Psoas muscle (tissue), 8 donors: ENCODE measurements around the gene MTMR4. TPM values are rescaled to one million over a fixed set of nuclear protein-coding genes. Genes with fewer than 3 reads are reported as not detected.
"Not testable (repeated sequence)": the region's sequence is repeated elsewhere in the genome, so short reads cannot be mapped to it uniquely, and the experiment has no call there.

ENCODE experiments used
- ATAC-seq, 4 donors: fragments of 200-7000 bp; cut with Tn5 transposase; one replicate each; pipeline ENCODE4 v1.9.1; 2020; ENCODE audit warnings: moderate library complexity in 3 of 4, mild to moderate bottlenecking in 2 of 4
- DNase-seq, 2 donors: peaks; one replicate each; pipeline ENCODE4 v3.0.0-alpha.2; 2020
- H3K27ac ChIP-seq: fragments of 200-600 bp; one replicate; pipeline ENCODE4 v1.8.0; 2022
- H3K27me3 ChIP-seq, 3 donors: fragments of 200-600 bp in 1 of 3; one replicate each; pipeline versions ENCODE4 v1.6.1 to v1.8.0; 2013 to 2022; ENCODE audit warnings: low read length in 2 of 3, mild to moderate bottlenecking in 2 of 3, moderate library complexity in 1 of 3; ENCODE audit not compliant: insufficient read depth in 3 of 3
- H3K36me3 ChIP-seq, 2 donors: fragments of 200-600 bp in 1 of 2; one replicate each; pipeline versions ENCODE4 v1.6.1 to v1.8.0; 2013 to 2022; ENCODE audit warnings: low read depth in 1 of 2, mild to moderate bottlenecking in 1 of 2, moderate library complexity in 1 of 2; ENCODE audit not compliant: insufficient read depth in 1 of 2
- H3K4me1 ChIP-seq: fragments of 200-600 bp; one replicate; pipeline ENCODE4 v1.8.0; 2022
- H3K4me3 ChIP-seq: fragments of 200-600 bp; one replicate; pipeline ENCODE4 v1.8.0; 2022; ENCODE audit warnings: mild to moderate bottlenecking
- H3K9me3 ChIP-seq: fragments of 200-600 bp; one replicate; pipeline ENCODE4 v1.8.0; 2022
- CTCF ChIP-seq: fragments of 200-600 bp; IDR thresholded peaks from one replicate; pipeline ENCODE4 v1.8.0; 2022; ENCODE audit warnings: antibody characterized with exemption
- WGBS, 3 donors: extraction: QIAGEN DNeasy Blood & Tissue Kit; methylation state at CpG; one replicate each; pipeline versions ENCODE4 v1.1.6 to v1.1.7; 2013; 5-methylcytosine and 5-hydroxymethylcytosine counted together
- intact Hi-C, 2 donors: fragments of 100-400 bp; cut with DNase I; formaldehyde crosslinking; loops; one replicate each; pipeline versions ENCODE4 v1.11.0 to v1.14.2; 2022
- polyA plus RNA-seq, 3 donors: library from polyadenylated mRNA; stranded (reverse); fragments of 200-250 nt; gene quantifications; one replicate each; pipeline ENCODE4 v1.2.3, GENCODE V29; 2013
- total RNA-seq, 4 donors: library from RNA; stranded (reverse); fragmentation: NEBNext Ultra II Directional in 2 of 4; extraction: Animal tissue kit (Norgen Biotek cat#: 25700) in 2 of 4; gene quantifications; one replicate each; pipeline versions ENCODE4 v1.2.1 to v1.2.4, GENCODE V29; 2021 to 2023
- donor health status: healthy with polysubstance abuse.
- donor health status: DM: no; HTN: no; CAD: no; lungs with moderate emphysema.
- donor health status: Bipolar disorder and iron deficiency.
- donor health status: healthy.
- donor health status: DM: yes; HTN: yes; CAD: no.
- donor health status: DM: no; HTN: no; CAD: no.
- donor health status: DM: no; HTN: no; CAD: no.
- donor health status: DM: yes; HTN: yes; CAD: no.

MTMR4 gene
- total and polyA plus RNA-seq, 7 donors, result 2.4 to 11.2 (median 7.7) TPM

DNA sequence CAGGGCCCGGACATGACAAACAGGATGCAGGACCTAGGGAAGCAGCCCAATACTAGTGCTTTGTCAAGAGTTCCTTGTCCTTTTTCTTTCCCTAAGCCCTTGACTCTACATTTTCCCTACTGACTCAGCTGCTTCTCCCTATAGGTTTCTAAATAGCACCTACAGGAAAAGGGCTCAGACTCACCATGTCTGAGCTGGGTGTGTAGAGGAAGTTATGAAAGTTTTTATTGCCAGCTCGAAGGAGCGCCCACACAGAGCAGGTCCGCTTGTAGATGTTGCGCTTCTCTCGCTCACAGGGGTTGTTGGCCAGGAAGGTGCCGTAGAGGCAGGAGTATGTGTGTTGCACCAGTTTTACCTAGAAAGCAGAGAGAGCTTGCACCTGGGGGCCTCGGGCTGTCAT lies 10.6 kb downstream of the MTMR4 start:
- ATAC-seq (no peak), DNase-seq (no peak)
- H3K27me3 ChIP-seq, result no peaks in the 10 kb centered on the region
- peaks cover 2 to 99% of the 10 kb centered on the region in 2 donors for H3K36me3 ChIP-seq
- H3K27ac ChIP-seq, result no peak overlapping the region
- TF ChIP-seq CTCF, result no peak
- H3K9me3 ChIP-seq, result no peaks in the 10 kb centered on the region
- WGBS, 3 donors, result 93 to 96% (median 93%) methylated on average over 8 of the region's 8 CpGs
- intact Hi-C loops, result no loop called here
- H3K4me1 ChIP-seq, result no peaks in the 10 kb centered on the region
- H3K4me3 ChIP-seq, result no peak overlapping the region

- H3K4me1 ChIP-seq, DNase-seq, H3K27me3 ChIP-seq, H3K4me3 ChIP-seq, intact Hi-C loops, H3K27ac ChIP-seq, H3K9me3 ChIP-seq, ATAC-seq: not testable (repeated sequence)
- H3K36me3 ChIP-seq, result peaks cover 2 to 97% of the 10 kb centered on the region in 2 donors
- WGBS, 3 donors, result 71 to 89% (median 79%) methylated on average over 6 of the region's 6 CpGs
Measured at GRCh38 chr17:58503134-58503533, 11.3 kb downstream of the MTMR4 start.

- Histone ChIP-seq H3K36me3 (peaks cover 2 to 97% of the 10 kb centered on the region in 2 donors), H3K27ac (no peak overlapping the region), H3K4me3 (no peak overlapping the region), H3K4me1 (no peaks in the 10 kb centered on the region), H3K27me3 (no peaks in the 10 kb centered on the region), H3K9me3 (no peaks in the 10 kb centered on the region)
- intact Hi-C loops, result no loop called here
- ATAC-seq (no peak), DNase-seq (no peak)
- no peak for TF ChIP-seq CTCF
- WGBS, 3 donors, result 94 to 95% (median 95%) methylated on average over 7 of the region's 7 CpGs
Measured at GRCh38 chr17:58501451-58501850, 13.0 kb downstream of the MTMR4 start.

- Histone ChIP-seq H3K4me1 (no peaks in the 10 kb centered on the region), H3K27me3 (no peaks in the 10 kb centered on the region), H3K9me3 (no peaks in the 10 kb centered on the region), H3K36me3 (peaks cover 9 to 97% of the 10 kb centered on the region in 2 donors), H3K4me3 (no peak overlapping the region), H3K27ac (no peak overlapping the region)
- TF ChIP-seq CTCF, result no peak
- intact Hi-C loops, result no loop called here
- 95 to 97% (median 95%) methylated on average over 5 of the region's 6 CpGs for WGBS, 3 donors
- no peak for ATAC-seq
- no peak for DNase-seq
Measured at GRCh38 chr17:58498177-58498828, 16.1 kb downstream of the MTMR4 start.

- Histone ChIP-seq H3K36me3 (peaks cover 7 to 96% of the 10 kb centered on the region in 2 donors), H3K9me3 (no peaks in the 10 kb centered on the region), H3K4me1 (no peaks in the 10 kb centered on the region), H3K27me3 (no peaks in the 10 kb centered on the region), H3K4me3 (no peak overlapping the region), H3K27ac (no peak overlapping the region)
- TF ChIP-seq CTCF, result no peak
- ATAC-seq, result no peak
- WGBS, 3 donors, result 88 to 92% (median 91%) methylated on average over 4 of the region's 4 CpGs
- no peak for DNase-seq
- intact Hi-C loops, result no loop called here
Measured at GRCh38 chr17:58493506-58493905, 20.9 kb downstream of the MTMR4 start.
